Astrocyte of the spinal cord (primary cell): Measurements from ENCODE around the gene RSU1.

Experiments
- DNase-seq: peaks from one replicate; pipeline ENCODE4 v3.0.0; 2011; ENCODE audit warnings: low read depth, low spot score
- H3K4me3 ChIP-seq: 2 replicates; pipeline ENCODE4 v1.5.1; 2011; ENCODE audit warnings: low read depth, mild to moderate bottlenecking, low read length, moderate library complexity
- CTCF ChIP-seq: IDR thresholded peaks from 2 replicates; pipeline ENCODE4 v1.5.1; 2012; ENCODE audit warnings: low read depth, mild to moderate bottlenecking, low read length, inconsistent platforms
- in situ Hi-C: cut with HindIII; loops from 2 replicates; pipeline ENCODE4 v1.10.0; 2017; ENCODE audit warnings: low sequenced_read_pairs

The RSU1 gene

GRCh38 chr10:16698461-16698860, 118.8 kb downstream of the RSU1 start:
- no peak for DNase-seq
- H3K4me3 ChIP-seq: no peak overlapping the region
- no peak for TF ChIP-seq CTCF
- in situ Hi-C loops: no loop called here

GRCh38 chr10:16690417-16690816, 126.8 kb downstream of the RSU1 start:
- no peak for TF ChIP-seq CTCF
- no peak for DNase-seq
- no peak overlapping the region for H3K4me3 ChIP-seq
- in situ Hi-C loops: no loop called here

GRCh38 chr10:16689696-16690095, 127.5 kb downstream of the RSU1 start:
- in situ Hi-C loops: no loop called here
- DNase-seq: no peak
- no peak for TF ChIP-seq CTCF
- no peak overlapping the region for H3K4me3 ChIP-seq

GRCh38 chr10:16689227-16689626, 128.0 kb downstream of the RSU1 start:
- no peak overlapping the region for H3K4me3 ChIP-seq
- DNase-seq: no peak
- TF ChIP-seq CTCF: no peak
- in situ Hi-C loops: no loop called here

- no peak overlapping the region for H3K4me3 ChIP-seq
- in situ Hi-C loops: no loop called here
- DNase-seq: no peak
- no peak for TF ChIP-seq CTCF
Observed at GRCh38 chr10:16686054-16686902, 130.9 kb downstream of the RSU1 start.

- no peak overlapping the region for H3K4me3 ChIP-seq
- DNase-seq: no peak
- in situ Hi-C loops: no loop called here
- TF ChIP-seq CTCF: no peak
Observed at GRCh38 chr10:16685551-16685950, 131.7 kb downstream of the RSU1 start.

GRCh38 chr10:16681521-16681920, 135.7 kb downstream of the RSU1 start:
- DNase-seq: no peak
- in situ Hi-C loops: no loop called here
- H3K4me3 ChIP-seq: no peak overlapping the region
- TF ChIP-seq CTCF: no peak
